Measurements from ENCODE around the gene MINPP1. TPM values are rescaled to one million over a fixed set of nuclear protein-coding genes. Genes with fewer than 3 reads are reported as not detected.

The MINPP1 gene
- total and polyA plus RNA-seq, 4 donors, result 19.1 to 111 (median 24.6) TPM

DNA sequence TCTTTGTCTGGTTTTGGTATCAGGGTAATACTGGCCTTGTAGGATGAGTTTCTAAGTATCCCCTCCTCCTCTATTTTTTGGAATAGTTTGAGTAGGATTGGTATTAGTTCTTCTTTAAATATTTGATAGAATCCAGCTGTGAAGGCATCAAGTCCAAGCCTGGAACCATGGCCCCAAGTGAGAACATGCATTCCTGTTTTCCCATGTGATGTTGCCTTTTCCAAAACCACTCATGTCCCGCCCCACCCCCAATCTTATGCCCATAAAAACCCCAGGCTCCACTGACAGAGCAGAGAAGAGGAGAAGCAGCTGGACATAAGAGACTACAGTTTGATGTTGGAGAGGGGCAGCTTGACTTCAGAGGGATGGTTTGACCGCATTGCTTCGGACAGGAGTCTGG lies 71.2 kb downstream of the MINPP1 start:
- no peaks in the 10 kb centered on the region for H3K36me3 ChIP-seq (ENCODE audit: control insufficient read depth in 4 of 4, insufficient read depth in 3 of 4, low read depth in 1 of 4, low read length in 3 of 4)
- no peak overlapping the region for H3K27ac ChIP-seq (ENCODE audit: low read depth in 1 of 2, low read length in 2 of 2)
- H3K4me1 ChIP-seq (ENCODE audit: control insufficient read depth in 4 of 4, insufficient read depth in 4 of 4, low read length in 3 of 4), result peaks cover 0 to 19% (median 16%) of the 10 kb centered on the region in 4 donors
- no peak overlapping the region for H3K4me3 ChIP-seq (ENCODE audit: low read depth in 1 of 3, low read length in 3 of 3)
- H3K9me3 ChIP-seq (ENCODE audit: control insufficient read depth in 4 of 4, low read length in 3 of 4), result no peaks in the 10 kb centered on the region
- 96% methylated on average over 3 of the region's 3 CpGs for WGBS
- no peak overlapping the region for H3K9ac ChIP-seq (ENCODE audit: low read depth in 1 of 2, low read length in 2 of 2)
- no peaks in the 10 kb centered on the region for H3K27me3 ChIP-seq (ENCODE audit: control insufficient read depth in 4 of 4, insufficient read depth in 4 of 4, low read length in 3 of 4)
- no peak for DNase-seq (ENCODE audit: low spot score)
- TF ChIP-seq TAF1 (conservative IDR thresholded peaks at IDR 0.05) (no peak), HNF4A (conservative IDR thresholded peaks at IDR 0.05) (no peak), EGR1 (IDR thresholded peaks at IDR 0.05; ENCODE audit: low read depth in 2 of 2) (no peak), REST (IDR thresholded peaks at IDR 0.05) (no peak), RXRA (IDR thresholded peaks at IDR 0.05) (no peak), ZBTB33 (IDR thresholded peaks at IDR 0.05) (no peak), HNF4G (IDR thresholded peaks at IDR 0.05) (no peak), CTCF (IDR thresholded peaks at IDR 0.05; ENCODE audit: low read depth, low read length, missing input control) (no peak), FOXA1 (IDR thresholded peaks at IDR 0.05) (no peak), SP1 (IDR thresholded peaks at IDR 0.05) (no peak), NR2F2 (IDR thresholded peaks at IDR 0.05) (no peak), JUND (IDR thresholded peaks at IDR 0.05) (no peak), ATF3 (IDR thresholded peaks at IDR 0.05) (no peak), YY1 (IDR thresholded peaks at IDR 0.05) (no peak), FOXA2 (IDR thresholded peaks at IDR 0.05) (no peak), GABPA (IDR thresholded peaks at IDR 0.05 in 1 of 2, conservative IDR thresholded peaks at IDR 0.05 in 1 of 2) (no peak)
- TF ChIP-seq, protein P1, sequence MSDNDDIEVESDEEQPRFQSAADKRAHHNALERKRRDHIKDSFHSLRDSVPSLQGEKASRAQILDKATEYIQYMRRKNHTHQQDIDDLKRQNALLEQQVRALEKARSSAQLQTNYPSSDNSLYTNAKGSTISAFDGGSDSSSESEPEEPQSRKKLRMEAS (IDR thresholded peaks at IDR 0.05), result no peak

Data from liver (tissue), 9 donors.